Glomerular visceral epithelial cell (primary cell): ENCODE results near the gene PCDH9.
"Not testable (repeated sequence)": the region's sequence is repeated elsewhere in the genome, so short reads cannot be mapped to it uniquely, and the experiment has no call there.

ENCODE experiments used
- DNase-seq: peaks from one replicate; pipeline ENCODE4 v3.0.0-alpha.2; 2016; ENCODE audit errors: extremely low spot score

PCDH9 gene

DNA sequence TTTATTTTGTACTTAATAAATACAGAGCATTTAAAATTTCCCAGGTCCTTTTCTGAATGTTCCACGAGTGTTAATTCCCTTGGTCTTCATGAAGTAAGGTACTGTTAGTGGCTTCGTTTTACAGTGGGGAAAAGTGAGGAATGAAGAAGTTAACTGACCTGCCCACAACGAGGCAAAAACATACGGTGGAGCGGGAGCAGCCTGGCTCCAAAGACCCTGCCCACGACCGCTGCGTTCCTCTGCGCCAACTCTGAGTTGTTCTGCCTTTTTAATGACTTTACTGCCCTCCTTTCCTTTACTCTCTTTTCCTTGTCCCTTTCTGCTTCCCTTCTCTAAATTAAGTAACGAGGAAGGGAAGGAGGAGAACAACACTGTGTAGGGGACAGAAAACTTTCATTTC, 392.9 kb downstream of the PCDH9 start:
- no peak for DNase-seq

DNA sequence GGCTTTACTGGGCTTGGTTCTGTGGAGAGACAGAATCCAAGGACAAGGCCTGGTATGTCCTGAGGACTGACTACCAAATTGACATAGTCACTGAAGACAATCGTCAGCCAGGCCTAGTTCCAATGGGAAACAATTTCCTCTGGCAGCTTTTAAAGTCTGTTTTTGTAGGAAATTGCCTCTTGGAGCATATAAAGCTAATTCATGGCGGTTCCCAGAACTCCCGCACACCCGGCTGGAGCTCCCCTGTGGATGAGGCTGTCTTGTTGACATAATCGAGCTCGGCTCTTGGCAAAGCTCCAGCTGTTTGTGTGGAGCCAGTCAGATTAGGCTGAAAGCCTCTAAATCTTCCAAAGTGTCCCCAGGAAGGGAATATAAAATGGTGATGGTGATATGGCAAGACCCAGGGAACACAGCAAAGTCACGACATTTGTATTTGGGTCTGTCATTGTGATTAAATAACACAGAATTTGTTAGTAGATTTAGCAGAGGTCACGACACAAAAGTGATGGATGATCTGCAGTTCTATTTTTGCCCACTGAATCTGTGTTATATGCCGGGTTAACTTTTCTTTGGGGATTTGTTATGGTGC, 395.0 kb downstream of the PCDH9 start:
- no peak for DNase-seq

DNA sequence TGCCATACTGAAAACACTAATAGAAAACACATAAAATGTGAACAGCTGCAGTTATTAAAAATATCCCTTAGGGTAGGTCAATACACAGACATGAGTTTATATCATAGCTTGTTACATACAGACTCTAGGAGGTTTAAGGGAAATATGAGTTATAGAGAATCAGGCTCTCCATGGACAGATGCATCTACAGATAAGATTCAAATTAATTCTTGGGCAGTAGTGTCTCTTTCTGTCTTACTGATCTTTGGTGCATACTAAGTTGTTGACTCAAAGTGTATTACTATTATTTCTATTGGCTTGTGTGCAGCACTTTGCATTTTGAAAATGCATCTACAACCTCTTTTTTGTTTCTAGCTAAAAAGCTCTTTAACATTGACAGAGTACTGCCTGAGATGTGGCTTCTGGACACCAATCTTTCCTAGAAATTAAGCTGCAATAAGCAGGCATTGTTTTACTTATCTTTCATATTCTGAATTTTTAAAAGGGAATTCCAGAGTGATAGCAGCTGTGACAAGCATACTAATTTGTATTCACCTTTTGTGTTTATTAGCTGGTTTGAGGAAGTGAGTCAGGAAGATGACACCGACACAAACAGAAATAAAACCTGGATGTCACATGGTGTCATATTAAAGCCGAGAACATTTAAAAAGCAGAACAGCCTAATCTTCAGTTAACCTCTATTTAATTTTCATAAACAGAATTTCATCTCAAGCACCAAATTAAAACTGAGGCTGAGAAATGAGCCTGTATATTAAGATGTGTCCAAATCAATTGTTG, 399.0 kb downstream of the PCDH9 start:
- no peak for DNase-seq

DNA sequence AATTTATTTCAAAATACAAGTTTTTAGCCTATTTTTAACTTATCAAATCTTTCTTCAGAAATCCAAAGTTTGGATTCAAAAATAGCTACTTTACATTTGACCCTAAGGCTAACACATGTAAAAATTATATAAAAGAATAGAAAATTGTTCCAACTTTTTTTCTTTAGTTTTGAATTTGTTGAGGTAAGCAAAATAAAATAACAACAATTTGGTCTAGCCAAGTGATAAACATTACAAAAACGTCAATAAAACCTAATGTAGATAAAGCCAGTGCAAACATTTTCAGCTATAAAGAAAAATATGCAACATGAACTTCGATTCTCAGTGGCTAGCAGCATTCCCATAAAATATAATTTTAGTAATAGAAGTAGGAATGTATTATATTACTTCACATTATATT, 400.3 kb downstream of the PCDH9 start:
- no peak for DNase-seq

DNA sequence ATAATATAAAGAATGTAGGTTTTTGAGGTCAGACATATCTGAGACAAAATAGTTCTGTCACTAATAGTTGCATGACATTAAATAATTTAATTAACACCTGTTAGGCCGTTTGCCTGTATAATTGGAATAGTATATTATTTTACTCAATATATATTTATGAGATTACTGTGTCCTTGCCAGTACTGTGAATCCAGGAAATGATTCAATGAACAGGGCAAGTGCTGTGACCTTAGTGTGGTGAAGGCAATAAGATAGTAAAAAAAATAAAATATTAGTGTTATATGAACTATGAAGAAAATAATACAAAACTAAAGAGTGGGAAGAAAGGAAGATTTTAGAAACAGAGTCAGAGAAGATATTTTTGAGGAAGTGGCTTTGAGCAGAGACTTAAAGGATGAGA, 403.7 kb downstream of the PCDH9 start:
- DNase-seq, result no peak

DNA sequence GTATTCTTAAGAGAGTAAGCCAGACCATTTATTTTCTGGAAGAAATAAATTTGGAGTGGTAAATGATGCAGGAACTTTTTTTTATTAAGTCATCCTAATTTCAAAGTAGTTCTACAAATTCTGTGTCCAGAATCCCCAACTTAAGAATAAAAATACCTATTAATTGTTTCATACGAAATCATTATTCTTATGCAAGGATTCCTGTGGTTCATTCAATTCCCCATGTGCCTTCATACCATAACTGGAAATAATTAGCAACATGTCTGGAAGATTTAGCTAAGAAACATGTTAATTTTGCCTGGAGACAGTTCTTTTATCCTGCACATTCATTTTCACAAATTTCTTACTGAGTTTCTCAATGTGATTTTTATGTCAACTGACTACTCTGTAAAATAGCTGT, 408.6 kb downstream of the PCDH9 start:
- no peak for DNase-seq

DNA sequence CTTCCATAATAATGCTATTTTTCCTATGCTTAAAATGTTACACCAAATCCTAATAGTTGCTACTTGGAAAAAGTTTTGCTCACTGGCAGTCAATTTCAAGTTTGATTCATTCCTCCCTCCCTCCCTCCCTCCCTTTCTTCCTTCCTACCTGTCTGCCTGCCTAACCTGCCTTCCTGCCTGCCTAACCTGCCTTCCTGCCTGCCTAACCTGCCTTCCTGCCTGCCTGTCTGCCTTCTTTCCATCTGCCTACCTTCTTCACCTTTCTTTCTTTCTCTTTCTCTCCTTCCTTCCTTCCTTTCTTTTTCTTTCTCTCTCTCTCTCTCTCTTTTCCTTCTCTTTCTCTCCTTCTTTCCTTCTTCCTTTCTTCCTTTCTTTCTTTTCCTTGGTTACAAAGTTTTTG, 418.7 kb downstream of the PCDH9 start:
- DNase-seq, result no peak

DNA sequence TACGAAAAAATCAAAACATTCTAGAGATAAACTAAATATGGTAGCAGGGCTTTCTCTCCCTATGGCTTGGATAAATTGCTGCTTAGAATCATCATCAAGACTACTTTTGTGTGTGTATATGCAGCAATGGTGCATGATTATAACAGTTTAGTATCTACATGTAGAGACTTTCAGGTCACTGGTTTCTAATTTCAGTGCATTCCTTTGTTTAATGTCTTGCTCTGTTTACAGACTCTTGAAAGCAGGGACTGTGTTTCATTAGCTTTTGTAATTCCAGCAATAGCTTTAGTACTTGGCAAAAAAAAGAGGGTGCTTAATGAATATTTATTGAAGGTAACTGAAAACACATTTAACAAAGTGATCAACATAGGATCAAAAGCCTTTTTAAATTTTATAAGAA, 420.7 kb downstream of the PCDH9 start:
- DNase-seq, result no peak

DNA sequence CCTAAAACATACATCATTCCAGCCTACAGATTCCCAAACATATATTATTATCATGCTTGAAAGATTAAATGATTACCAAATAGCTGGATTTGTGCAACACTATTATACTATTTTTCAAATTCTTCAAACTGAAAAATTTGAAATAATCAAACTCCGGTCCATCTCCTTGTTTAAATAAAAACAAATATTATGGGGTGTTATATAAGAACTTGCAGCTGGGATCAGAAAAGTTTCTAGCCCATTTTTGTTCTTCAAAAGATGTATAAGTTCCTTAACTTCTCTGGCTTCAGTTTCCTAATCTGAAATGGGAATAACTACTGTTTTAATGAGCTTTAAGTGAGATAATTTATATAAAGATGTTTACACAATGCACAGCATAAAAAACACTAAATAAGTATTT, 422.9 kb downstream of the PCDH9 start:
- no peak for DNase-seq

DNA sequence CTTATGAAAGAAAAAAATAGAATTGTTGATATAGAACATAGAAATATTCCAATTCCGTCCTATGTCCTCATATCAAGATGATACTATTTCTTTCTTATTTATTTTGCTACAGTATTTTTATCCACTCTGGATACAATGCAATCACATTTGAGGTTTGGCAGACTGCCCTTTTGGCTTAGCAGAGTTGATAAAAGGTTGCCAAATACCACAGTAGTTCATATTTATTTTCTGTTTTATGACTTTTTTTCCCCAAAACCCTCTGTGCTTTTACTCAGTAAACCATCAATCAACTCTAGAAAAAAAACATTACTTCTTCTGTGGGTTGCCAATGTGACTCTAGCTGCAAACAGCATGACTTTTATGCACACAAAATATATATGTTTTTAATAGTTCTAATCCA, 424.5 kb downstream of the PCDH9 start:
- DNase-seq, result no peak

DNA sequence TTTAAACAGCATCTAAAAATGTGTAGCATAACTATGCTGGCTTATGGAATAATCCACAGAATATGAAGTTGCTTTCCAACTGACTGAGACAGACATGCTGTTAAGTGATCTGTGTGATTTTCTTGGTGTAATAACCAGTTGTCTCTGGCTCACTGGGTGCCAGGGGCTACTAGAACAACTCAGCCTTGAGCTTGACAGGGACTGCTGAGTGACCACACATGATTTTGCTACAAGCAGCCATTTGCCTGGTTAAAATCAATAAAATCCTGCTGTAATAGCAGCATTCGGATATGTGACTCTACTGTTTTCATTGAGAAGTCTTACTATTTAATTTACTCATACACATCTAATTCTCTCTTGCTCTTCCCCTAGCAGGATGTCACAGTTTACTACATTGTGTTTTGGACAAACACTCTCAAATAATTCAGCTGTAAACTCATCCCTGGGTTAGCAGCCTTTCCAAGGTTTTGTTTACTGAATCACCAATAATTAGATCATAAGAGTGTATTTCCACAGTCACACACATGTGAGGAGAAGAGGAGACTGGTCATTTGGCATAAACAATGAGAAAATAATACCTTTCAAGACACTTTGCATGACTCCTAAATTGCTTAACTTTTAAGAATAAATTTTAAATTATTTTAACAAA, 426.2 kb downstream of the PCDH9 start:
- DNase-seq, result no peak

DNA sequence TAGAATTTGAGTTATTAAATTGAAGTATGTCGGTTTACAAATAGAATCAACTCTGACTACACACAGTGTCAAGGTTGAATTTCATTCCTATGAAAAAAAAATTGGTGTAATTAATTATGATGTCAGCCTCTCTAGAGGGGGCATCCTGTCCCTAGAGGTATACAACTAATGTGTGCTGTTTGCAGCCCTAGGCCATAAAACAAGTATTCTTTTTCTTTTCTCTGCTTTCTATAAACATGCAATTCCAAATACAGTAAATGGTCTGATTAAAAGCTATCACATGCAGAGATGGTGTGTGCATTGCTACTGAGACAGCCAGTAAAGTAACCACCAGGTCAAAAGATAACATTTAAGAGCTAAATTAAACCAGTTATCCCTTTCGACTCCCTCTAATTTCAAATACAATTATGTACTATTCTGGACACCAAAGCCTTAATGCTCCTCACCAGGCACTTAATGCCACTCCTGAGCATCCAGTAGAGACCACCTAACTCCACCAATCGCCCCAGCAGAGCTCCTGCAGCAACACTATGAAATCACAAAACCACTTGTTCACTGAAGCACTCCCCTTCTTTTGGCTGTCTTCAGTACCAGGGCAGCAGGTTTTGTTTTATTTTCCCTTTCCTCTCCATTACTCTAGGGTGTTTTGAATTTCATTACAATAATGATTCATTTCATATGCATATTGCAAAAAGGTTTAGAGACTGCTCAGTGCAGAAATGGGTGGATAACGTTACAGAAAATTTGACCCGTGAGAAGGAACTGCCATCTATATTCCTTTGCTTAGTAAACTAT, 426.9 kb downstream of the PCDH9 start:
- DNase-seq, result no peak

DNA sequence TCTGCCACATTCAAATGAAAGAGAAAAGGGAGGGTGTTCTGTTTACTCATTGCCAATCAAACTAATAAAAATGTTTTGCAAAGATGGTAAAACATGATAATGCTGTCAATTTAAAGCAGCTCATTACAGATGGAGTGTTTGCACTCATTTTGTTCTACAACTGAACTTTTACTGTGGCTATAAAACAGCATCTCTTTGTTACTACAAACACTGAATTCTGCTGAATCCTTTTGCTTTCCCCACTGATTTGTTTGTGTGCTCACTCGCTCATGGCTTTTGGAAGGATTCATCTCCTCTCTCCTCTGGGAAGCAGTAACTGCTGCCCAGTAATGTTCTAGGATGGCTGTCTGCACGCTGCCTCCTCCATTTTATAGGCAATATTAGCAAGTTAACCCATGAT, 434.5 kb downstream of the PCDH9 start:
- no peak for DNase-seq

DNA sequence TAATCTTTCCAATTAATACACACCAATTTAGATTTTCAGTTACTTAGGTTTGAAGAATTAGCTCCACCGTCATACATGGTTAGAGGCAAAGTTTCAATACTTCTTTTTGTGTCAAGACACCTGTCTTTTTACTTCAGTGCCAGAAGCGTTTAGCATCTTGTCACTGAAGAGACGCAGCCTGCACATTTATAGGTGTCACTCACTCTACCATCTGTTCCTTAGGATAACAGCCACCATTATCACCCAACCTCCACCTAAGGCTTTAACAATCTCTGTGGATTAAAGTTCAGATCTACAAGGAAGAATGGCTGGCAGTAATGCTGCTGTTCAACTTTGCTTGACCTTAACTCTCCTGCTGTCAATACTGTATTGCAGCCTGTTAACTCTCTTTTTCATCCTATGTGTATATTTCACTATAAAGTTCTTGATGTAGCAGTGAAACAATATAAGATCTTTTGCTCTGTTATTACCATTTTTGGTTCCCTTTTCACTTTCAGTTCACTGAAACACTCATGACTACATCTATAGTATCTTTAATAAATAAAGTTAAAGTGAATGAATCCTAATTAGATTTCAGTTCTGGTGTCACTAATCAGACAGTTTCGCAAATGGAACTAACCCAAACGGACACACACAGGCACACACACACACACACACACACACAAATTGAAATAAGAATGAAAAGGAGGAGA, 435.6 kb downstream of the PCDH9 start:
- no peak for DNase-seq

DNA sequence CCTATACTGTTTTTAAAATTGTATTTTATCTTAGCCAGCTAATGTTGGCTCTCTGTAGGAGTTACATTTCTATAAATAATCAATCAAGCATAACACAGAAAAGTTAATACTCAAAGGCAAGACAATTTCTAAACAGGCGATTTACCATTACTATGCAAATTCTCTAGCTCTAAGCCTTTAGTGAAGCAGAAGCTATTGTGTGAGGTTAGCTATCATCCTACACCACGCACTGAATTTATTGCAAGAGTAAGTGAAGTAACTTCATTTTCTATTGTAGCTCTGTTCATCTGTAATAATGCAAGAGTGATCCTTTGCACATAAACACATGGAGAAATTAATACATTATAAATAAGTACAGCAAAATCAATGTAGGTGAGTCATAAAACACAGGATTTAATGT, 439.3 kb downstream of the PCDH9 start:
- no peak for DNase-seq

DNA sequence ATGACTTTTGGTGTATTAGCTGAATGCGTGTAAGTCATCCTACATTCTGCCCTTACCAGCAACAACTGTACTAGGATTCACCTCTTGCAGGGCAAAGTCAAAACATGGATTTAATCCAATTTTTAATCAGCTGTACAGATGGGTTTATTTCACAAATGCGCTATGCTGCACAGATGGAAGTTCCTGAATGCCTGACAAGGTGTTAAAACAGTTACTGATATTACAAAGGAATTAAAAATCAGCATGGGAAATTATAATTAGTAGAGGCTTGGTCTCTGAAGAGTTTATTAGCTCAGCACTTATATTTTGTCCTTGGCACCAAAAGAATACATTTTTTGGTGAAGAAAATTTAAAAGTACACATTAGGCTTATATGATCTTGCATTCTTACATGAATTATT, 448.9 kb downstream of the PCDH9 start:
- no peak for DNase-seq

DNA sequence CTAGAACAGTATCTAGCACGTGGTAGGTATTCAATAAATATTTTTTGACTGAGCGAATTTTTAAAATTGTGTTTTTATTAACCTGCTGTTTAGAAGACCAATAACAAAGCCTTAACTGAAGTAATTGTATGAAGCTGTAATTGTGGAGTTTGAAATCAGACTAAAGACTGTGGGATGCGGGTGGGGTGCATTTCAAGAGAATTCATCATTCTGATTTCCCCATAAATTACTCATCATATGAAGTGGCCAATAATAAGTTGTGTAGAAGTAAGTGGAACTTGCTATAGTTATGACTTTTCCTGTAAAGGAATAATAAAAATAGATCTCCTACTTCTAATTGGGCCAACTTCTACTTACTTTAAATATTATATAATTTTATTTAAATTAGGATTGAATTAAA, 449.3 kb downstream of the PCDH9 start:
- no peak for DNase-seq

DNA sequence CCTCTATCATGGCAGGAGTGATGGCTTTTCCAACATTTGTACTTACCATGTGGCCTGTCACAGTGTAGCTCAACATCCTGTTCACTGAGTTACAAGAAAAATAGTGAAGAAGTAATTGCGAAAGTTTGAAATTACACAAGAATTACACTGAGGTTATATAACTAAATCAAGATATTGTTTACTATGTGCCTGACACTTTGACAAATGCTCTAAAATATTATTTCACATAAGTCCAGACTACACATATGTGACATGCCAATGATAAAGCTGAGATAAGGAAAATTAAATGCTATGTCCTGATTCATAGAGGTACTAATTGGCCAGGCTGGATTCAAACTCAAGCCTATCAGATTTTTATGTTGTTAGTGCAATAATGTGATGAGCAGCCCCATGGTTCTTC, 451.7 kb downstream of the PCDH9 start:
- DNase-seq, result no peak

DNA sequence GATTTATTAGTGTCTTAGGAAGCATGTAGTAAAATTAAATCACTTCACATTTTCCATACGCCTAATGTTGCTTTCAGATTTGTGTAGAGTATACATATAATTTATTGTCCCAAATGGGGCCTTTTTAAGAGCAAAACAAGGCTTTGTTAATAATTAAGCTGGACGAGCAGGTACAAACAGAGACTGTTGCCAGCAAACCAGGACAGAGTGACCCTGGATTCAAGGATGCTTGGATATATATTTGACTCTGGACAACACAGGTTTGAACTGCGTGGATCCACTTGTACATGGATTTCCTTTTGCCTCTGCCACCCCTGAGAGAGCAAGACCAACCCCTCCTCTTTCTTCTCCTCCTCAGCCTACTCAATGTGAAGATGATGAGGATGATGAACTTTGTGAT, 454.9 kb downstream of the PCDH9 start:
- DNase-seq, result no peak

DNA sequence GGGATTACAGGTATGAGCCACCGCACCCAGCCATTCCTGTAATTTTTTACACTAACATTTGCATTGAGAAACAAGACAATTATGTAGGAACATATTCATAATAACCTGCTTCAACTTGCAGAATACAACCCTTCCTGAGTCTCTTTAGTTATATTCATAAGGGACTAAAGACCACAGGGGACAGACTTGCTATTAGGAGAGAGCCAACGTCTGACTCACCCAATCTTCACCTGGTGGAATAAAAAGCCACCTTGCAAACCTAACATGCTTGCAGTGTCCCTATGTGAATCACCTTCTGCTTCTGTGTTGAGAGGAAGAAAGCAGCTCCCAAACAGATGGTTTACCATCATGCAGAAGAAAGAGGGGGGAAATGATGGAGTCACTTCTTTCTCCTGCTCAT, 456.1 kb downstream of the PCDH9 start:
- DNase-seq, result no peak

DNA sequence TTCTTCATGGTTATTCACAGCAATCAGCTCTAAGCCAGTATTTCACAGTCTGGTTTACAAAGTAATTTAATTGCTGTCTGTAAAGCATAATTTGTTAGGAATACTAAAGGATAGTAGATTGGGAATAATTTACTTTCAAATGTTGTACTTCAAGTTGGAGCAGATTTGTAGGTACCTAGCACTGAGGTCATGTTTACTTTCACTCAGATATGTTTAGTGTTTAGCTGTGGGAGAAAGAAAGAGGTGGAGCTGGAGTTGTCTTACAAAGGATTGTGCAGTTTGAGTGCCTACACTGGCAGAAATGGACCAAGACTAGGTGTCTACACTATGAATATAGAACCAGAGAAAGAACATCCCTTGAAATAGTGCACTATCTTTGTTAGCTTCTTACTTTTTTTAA, 464.6 kb downstream of the PCDH9 start:
- no peak for DNase-seq

DNA sequence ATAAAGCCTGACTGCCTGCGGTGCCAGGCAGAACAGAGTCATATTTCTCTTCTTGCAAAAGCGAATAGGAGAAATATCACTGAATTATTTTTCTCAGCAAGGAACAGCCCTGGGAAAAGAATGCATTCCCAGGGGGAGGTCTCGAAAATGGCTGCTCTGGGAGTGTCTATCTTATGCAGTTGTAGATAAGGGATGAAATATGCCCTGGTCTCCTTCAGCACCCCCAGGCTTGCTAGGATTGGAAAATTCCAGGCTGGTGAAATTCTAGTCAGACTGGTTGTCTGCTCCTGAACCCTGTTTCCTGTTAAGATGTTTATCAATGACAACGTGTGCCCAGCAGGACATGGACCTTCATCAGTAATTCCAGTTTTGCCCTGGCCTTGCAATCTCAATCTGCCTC, 469.5 kb downstream of the PCDH9 start:
- DNase-seq, result not testable (repeated sequence)
